ENCODE measurements around the gene CD101.
A peak's percentile ranks its signal among the peaks of the same experiment; 100 is the strongest.

CD101 gene

GRCh38 chr1:117069220-117069844, 67.8 kb downstream of the CD101 start:
- TF ChIP-seq POU2F2 (IDR thresholded peaks at IDR 0.05; ENCODE audit: low read depth, low read length): no peak
- TF ChIP-seq POLR2A (IDR thresholded peaks at IDR 0.05; ENCODE audit: low read depth, low read length): no peak
- TF ChIP-seq TAF1 (IDR thresholded peaks at IDR 0.05; ENCODE audit: low read depth, low read length): no peak
- no peak for TF ChIP-seq POLR2AphosphoS5 (IDR thresholded peaks at IDR 0.05; ENCODE audit: low read depth, low read length)
- TF ChIP-seq SPI1 (IDR thresholded peaks at IDR 0.05; ENCODE audit: low read depth, low read length): no peak
- TF ChIP-seq PAX5 (IDR thresholded peaks at IDR 0.05; ENCODE audit: insufficient read depth, low read length, severe bottlenecking): no peak
- FAIRE-seq (no peak), DNase-seq (ENCODE audit: insufficient read length, low spot score) (no peak)

DNA sequence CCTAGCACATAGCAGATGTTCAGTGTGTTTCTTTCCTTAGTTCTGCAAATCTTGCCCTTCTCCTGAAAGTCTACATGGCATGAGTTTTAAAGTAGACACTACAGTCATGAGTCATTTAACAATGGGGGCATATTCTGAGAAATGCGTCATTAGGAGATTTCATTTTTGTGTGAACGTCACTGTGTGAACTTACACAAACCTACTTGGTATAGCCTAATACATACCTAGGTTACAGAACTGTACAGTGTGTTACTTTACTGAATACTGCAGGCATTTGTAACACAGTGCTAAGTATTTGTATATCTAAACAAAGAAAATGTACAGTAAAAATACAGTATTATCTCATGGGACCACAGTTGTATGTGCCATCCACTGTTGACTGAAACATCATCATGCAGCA, 68.6 kb downstream of the CD101 start:
- TF ChIP-seq SPI1 (IDR thresholded peaks at IDR 0.05; ENCODE audit: low read depth, low read length) (no peak), POU2F2 (IDR thresholded peaks at IDR 0.05; ENCODE audit: low read depth, low read length) (no peak), PAX5 (IDR thresholded peaks at IDR 0.05; ENCODE audit: insufficient read depth, low read length, severe bottlenecking) (no peak), POLR2AphosphoS5 (IDR thresholded peaks at IDR 0.05; ENCODE audit: low read depth, low read length) (no peak), TAF1 (IDR thresholded peaks at IDR 0.05; ENCODE audit: low read depth, low read length) (no peak), POLR2A (IDR thresholded peaks at IDR 0.05; ENCODE audit: low read depth, low read length) (no peak)
- no peak for FAIRE-seq
- DNase-seq (ENCODE audit: insufficient read length, low spot score): no peak

- TF ChIP-seq TAF1 (IDR thresholded peaks at IDR 0.05; ENCODE audit: low read depth, low read length) (no peak), POLR2A (IDR thresholded peaks at IDR 0.05; ENCODE audit: low read depth, low read length) (no peak), POU2F2 (IDR thresholded peaks at IDR 0.05; ENCODE audit: low read depth, low read length) (no peak), SPI1 (IDR thresholded peaks at IDR 0.05; ENCODE audit: low read depth, low read length) (no peak), POLR2AphosphoS5 (IDR thresholded peaks at IDR 0.05; ENCODE audit: low read depth, low read length) (no peak), PAX5 (IDR thresholded peaks at IDR 0.05; ENCODE audit: insufficient read depth, low read length, severe bottlenecking) (no peak)
- FAIRE-seq (no peak), DNase-seq (ENCODE audit: insufficient read length, low spot score) (no peak)
Observed at GRCh38 chr1:117076648-117077047, 75.1 kb downstream of the CD101 start.

DNA sequence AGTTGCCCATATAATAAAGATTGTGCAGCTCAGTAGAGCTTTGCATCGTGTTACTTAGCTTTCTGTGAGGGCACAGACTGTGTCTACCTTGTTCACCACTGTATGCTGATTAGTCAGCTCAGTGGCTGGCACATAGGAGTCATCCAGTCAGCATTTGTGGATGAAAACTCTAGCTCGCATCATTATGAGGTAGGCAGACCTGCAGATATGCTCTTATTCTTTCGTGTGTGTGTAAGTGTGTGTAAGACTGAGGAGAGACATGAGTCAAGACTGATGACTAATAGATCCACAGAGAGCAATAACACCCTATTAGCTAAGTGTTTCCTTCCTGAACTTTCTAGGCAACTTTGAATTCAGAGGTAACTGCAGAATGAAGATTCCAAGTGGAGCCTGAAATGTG, 75.7 kb downstream of the CD101 start:
- FAIRE-seq: no peak
- TF ChIP-seq POU2F2 (IDR thresholded peaks at IDR 0.05; ENCODE audit: low read depth, low read length) (no peak), TAF1 (IDR thresholded peaks at IDR 0.05; ENCODE audit: low read depth, low read length) (no peak), SPI1 (IDR thresholded peaks at IDR 0.05; ENCODE audit: low read depth, low read length) (no peak), POLR2AphosphoS5 (IDR thresholded peaks at IDR 0.05; ENCODE audit: low read depth, low read length) (no peak), POLR2A (IDR thresholded peaks at IDR 0.05; ENCODE audit: low read depth, low read length) (no peak), PAX5 (IDR thresholded peaks at IDR 0.05; ENCODE audit: insufficient read depth, low read length, severe bottlenecking) (no peak)
- no peak for DNase-seq (ENCODE audit: insufficient read length, low spot score)

DNA sequence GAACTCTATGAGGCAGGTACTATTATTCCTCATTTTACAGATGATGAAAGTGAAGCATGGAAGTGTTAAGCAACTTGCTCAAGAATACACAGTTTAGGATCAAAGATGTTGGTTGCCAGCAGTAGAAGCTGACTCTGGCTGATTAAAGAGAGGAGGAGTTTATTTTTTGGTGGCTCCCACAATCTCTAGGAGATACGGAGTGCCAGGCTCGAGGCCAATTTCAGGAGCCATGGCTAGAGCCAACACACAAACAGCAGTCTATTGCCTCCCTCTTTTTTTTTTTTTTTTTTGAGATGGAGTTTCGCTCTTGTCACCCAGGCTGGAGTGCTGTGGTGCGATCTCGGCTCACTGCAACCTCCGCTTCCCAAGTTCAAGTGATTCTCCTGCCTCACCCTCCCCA, 78.2 kb downstream of the CD101 start:
- no peak for TF ChIP-seq POLR2A (IDR thresholded peaks at IDR 0.05; ENCODE audit: low read depth, low read length)
- no peak for TF ChIP-seq SPI1 (IDR thresholded peaks at IDR 0.05; ENCODE audit: low read depth, low read length)
- no peak for TF ChIP-seq PAX5 (IDR thresholded peaks at IDR 0.05; ENCODE audit: insufficient read depth, low read length, severe bottlenecking)
- no peak for TF ChIP-seq POU2F2 (IDR thresholded peaks at IDR 0.05; ENCODE audit: low read depth, low read length)
- TF ChIP-seq POLR2AphosphoS5 (IDR thresholded peaks at IDR 0.05; ENCODE audit: low read depth, low read length): no peak
- TF ChIP-seq TAF1 (IDR thresholded peaks at IDR 0.05; ENCODE audit: low read depth, low read length): no peak
- FAIRE-seq: no peak
- no peak for DNase-seq (ENCODE audit: insufficient read length, low spot score)

GRCh38 chr1:117084231-117084630, 82.7 kb downstream of the CD101 start:
- TF ChIP-seq SPI1 (IDR thresholded peaks at IDR 0.05; ENCODE audit: low read depth, low read length) (no peak), POLR2A (IDR thresholded peaks at IDR 0.05; ENCODE audit: low read depth, low read length) (0 out of 2 replicates have a peak, but pooled peaks have one; percentile 17)
- no peak for DNase-seq (ENCODE audit: insufficient read length, low spot score)
- no peak for FAIRE-seq
